HG03175 (cell line): ENCODE data around the gene GPM6B.

Experiments used
- ATAC-seq: cut with Tn5 transposase; IDR thresholded peaks from one replicate; pipeline ENCODE4 v1.9.1; 2021; ENCODE audit warnings: mild to moderate bottlenecking, moderate library complexity; ENCODE audit not compliant: unreplicated experiment

GPM6B gene

GRCh38 chrX:13816643-13817627 is at the start of gene GPM6B:
Gene GPM6B, minus strand, starts transcription at chrX:13817093. Its CDS starts 189 bp downstream, at chrX:13816904.
- no peak for ATAC-seq

- ATAC-seq = no peak
Observed at GRCh38 chrX:13864264-13864663, 47.4 kb upstream of the GPM6B start.

GRCh38 chrX:13863324-13863723 is 46.4 kb upstream of the GPM6B start:
- ATAC-seq = no peak

- no peak for ATAC-seq
Observed at GRCh38 chrX:13859724-13860123, 42.8 kb upstream of the GPM6B start.

- no peak for ATAC-seq
Observed at GRCh38 chrX:13857804-13858203, 40.9 kb upstream of the GPM6B start.

GRCh38 chrX:13855689-13856450 is 39.0 kb upstream of the GPM6B start:
- ATAC-seq = no peak

GRCh38 chrX:13854003-13854402 is 37.1 kb upstream of the GPM6B start:
- ATAC-seq = no peak

GRCh38 chrX:13852001-13852695 is 35.3 kb upstream of the GPM6B start:
- peak; percentile 79 for ATAC-seq

- ATAC-seq = no peak
Observed at GRCh38 chrX:13845721-13846378, 29.0 kb upstream of the GPM6B start.

- ATAC-seq = no peak
Observed at GRCh38 chrX:13843150-13843721, 26.3 kb upstream of the GPM6B start.

GRCh38 chrX:13840121-13840520 is 23.2 kb upstream of the GPM6B start:
- ATAC-seq = no peak

- ATAC-seq = no peak
Observed at GRCh38 chrX:13837290-13837745, 20.4 kb upstream of the GPM6B start.

- ATAC-seq = no peak
Observed at GRCh38 chrX:13836575-13836974, 19.7 kb upstream of the GPM6B start.

GRCh38 chrX:13835825-13836224 is 18.9 kb upstream of the GPM6B start:
- ATAC-seq = no peak

- ATAC-seq = no peak
Observed at GRCh38 chrX:13834355-13834754, 17.5 kb upstream of the GPM6B start.

GRCh38 chrX:13829983-13830382 is 13.1 kb upstream of the GPM6B start:
- no peak for ATAC-seq

GRCh38 chrX:13828392-13828791 is 11.5 kb upstream of the GPM6B start:
- ATAC-seq = no peak

GRCh38 chrX:13827298-13828090 is 10.6 kb upstream of the GPM6B start:
- no peak for ATAC-seq

GRCh38 chrX:13826770-13827169 is 9.9 kb upstream of the GPM6B start:
- ATAC-seq = no peak
